PC-3 (cell line): ENCODE data around the gene ACIN1.

Source experiments
- EZH2 ChIP-seq: fragments of 300-600 bp; sonication (generic); IDR thresholded peaks from one replicate; pipeline ENCODE4 v1.6.1; 2017; ENCODE audit warnings: antibody characterized with exemption, mild to moderate bottlenecking, low read length; ENCODE audit not compliant: unreplicated experiment
- TF ChIP-seq, protein P1 (sequence below): fragments of 300-600 bp; sonication (generic); conservative IDR thresholded peaks from 2 replicates; pipeline ENCODE4 v1.5.1; 2017; ENCODE audit warnings: antibody characterized with exemption, low read depth, mild to moderate bottlenecking, low read length

DNA sequence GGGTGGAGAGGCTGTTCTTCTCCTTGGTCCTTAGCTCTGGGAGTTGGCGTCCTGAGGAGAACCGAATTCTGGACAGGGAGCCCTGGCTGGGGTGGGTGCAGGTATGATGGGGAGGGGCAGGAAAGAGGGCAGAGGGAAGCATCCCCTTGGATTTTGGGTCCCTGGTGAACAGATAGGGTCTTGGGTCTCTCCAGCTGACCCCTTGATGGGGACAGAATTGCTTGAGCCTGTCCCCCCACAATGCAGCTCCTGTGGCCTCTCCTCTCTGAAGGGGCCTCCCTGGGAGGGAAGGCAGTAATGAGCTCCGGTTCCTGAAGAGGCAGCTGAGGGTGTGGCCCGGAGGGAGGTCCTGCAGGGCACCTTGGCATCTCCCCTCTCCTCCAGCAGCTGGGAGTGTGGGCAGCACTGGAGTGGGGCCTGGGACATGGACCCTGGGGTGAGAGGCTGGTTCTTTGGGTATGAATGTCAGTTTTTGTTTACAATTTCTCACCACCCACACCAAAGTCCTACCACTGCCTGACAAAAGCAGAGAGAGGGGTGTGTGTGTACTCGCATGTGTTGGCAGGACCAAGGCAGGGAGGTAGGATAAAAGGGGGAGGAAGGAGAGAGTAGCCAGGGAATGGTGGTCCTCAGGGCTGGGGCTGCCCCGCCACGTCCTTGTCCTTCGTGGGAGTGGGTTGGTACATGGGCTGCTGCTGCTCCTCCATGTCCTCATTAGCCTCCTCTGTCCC lies 31.8 kb upstream of the ACIN1 start:
- TF ChIP-seq, protein P1, sequence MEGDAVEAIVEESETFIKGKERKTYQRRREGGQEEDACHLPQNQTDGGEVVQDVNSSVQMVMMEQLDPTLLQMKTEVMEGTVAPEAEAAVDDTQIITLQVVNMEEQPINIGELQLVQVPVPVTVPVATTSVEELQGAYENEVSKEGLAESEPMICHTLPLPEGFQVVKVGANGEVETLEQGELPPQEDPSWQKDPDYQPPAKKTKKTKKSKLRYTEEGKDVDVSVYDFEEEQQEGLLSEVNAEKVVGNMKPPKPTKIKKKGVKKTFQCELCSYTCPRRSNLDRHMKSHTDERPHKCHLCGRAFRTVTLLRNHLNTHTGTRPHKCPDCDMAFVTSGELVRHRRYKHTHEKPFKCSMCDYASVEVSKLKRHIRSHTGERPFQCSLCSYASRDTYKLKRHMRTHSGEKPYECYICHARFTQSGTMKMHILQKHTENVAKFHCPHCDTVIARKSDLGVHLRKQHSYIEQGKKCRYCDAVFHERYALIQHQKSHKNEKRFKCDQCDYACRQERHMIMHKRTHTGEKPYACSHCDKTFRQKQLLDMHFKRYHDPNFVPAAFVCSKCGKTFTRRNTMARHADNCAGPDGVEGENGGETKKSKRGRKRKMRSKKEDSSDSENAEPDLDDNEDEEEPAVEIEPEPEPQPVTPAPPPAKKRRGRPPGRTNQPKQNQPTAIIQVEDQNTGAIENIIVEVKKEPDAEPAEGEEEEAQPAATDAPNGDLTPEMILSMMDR: no peak
- no peak for TF ChIP-seq EZH2
